Stimulated activated CD4-positive, alpha-beta T cell treated with anti-CD3 and anti-CD28 coated beads, Interleukin-15, amount 100 ng/mL, for 48 hours (primary cell): Measurements from ENCODE around the gene ABTB1.
A peak's percentile ranks its signal among the peaks of the same experiment; 100 is the strongest.
"Not testable (repeated sequence)": the region's sequence is repeated elsewhere in the genome, so short reads cannot be mapped to it uniquely, and the experiment has no call there.

ENCODE experiments used
- DNase-seq, 2 donors: peaks; one replicate each; pipeline ENCODE4 v3.0.0-alpha.2; 2020; ENCODE audit warnings: low read depth in 2 of 2

The ABTB1 gene

GRCh38 chr3:127673191-127674100 is 694 bp downstream of the ABTB1 start:
- DNase-seq = peak in 1 of 2 donors; percentile 31

- DNase-seq = no peak
These were observed 1.5 kb downstream of the ABTB1 start for GRCh38 chr3:127674101-127674721.

- DNase-seq = no peak
These were observed 2.0 kb downstream of the ABTB1 start for GRCh38 chr3:127674790-127675189.

- no peak for DNase-seq
These were observed 3.1 kb downstream of the ABTB1 start for GRCh38 chr3:127675651-127676391.

GRCh38 chr3:127676456-127676855 is 3.7 kb downstream of the ABTB1 start:
- no peak for DNase-seq

- DNase-seq = no peak
These were observed 4.2 kb downstream of the ABTB1 start for GRCh38 chr3:127676921-127677351.

- no peak for DNase-seq
These were observed 5.0 kb downstream of the ABTB1 start for GRCh38 chr3:127677541-127678314.

GRCh38 chr3:127678315-127678599 is 5.5 kb downstream of the ABTB1 start:
- no peak for DNase-seq

- DNase-seq = no peak
These were observed 6.1 kb downstream of the ABTB1 start for GRCh38 chr3:127678611-127679533.

GRCh38 chr3:127679534-127680145 is 6.9 kb downstream of the ABTB1 start:
- no peak for DNase-seq

- no peak for DNase-seq
These were observed 7.5 kb downstream of the ABTB1 start for GRCh38 chr3:127680146-127680661.

- DNase-seq = no peak
These were observed 8.1 kb downstream of the ABTB1 start for GRCh38 chr3:127680798-127681221.

GRCh38 chr3:127682175-127682554 is 9.4 kb downstream of the ABTB1 start:
- not testable (repeated sequence) for DNase-seq

- no peak for DNase-seq
These were observed 9.8 kb downstream of the ABTB1 start for GRCh38 chr3:127682561-127682960.

GRCh38 chr3:127684871-127685707 is 12.3 kb downstream of the ABTB1 start:
- no peak for DNase-seq

GRCh38 chr3:127685708-127686511 is 13.2 kb downstream of the ABTB1 start:
- DNase-seq = no peak

GRCh38 chr3:127686512-127686894 is 13.8 kb downstream of the ABTB1 start:
- no peak for DNase-seq

- no peak for DNase-seq
These were observed 14.5 kb downstream of the ABTB1 start for GRCh38 chr3:127687228-127687737.
